GM21619 (cell line): ENCODE measurements around the gene NHSL2.

ENCODE experiments used
- ATAC-seq: cut with Tn5 transposase; IDR thresholded peaks from one replicate; pipeline ENCODE4 v1.9.1; 2021; ENCODE audit not compliant: unreplicated experiment

The NHSL2 gene

GRCh38 chrX:72102126-72102525 is 191.5 kb downstream of the NHSL2 start:
- no peak for ATAC-seq

- no peak for ATAC-seq
These were observed 192.1 kb downstream of the NHSL2 start for GRCh38 chrX:72102760-72103159.

GRCh38 chrX:72105436-72105835 is 194.8 kb downstream of the NHSL2 start:
- peak; percentile 60 for ATAC-seq

- ATAC-seq = no peak
These were observed 196.7 kb downstream of the NHSL2 start for GRCh38 chrX:72107320-72107719.

- ATAC-seq = no peak
These were observed 197.4 kb downstream of the NHSL2 start for GRCh38 chrX:72107841-72108595.

GRCh38 chrX:72108666-72109065 is 198.0 kb downstream of the NHSL2 start:
- ATAC-seq = no peak

GRCh38 chrX:72110051-72110875 is 199.6 kb downstream of the NHSL2 start:
- ATAC-seq = no peak

GRCh38 chrX:72110876-72111708 is 200.4 kb downstream of the NHSL2 start:
- ATAC-seq = no peak

GRCh38 chrX:72113461-72113860 is 202.8 kb downstream of the NHSL2 start:
- no peak for ATAC-seq

GRCh38 chrX:72114306-72114705 is 203.7 kb downstream of the NHSL2 start:
- ATAC-seq = no peak

GRCh38 chrX:72114807-72115206 is 204.2 kb downstream of the NHSL2 start:
- no peak for ATAC-seq

- no peak for ATAC-seq
These were observed 204.7 kb downstream of the NHSL2 start for GRCh38 chrX:72115380-72115779.

GRCh38 chrX:72117636-72118210 is 207.1 kb downstream of the NHSL2 start:
- no peak for ATAC-seq

- no peak for ATAC-seq
These were observed 210.2 kb downstream of the NHSL2 start for GRCh38 chrX:72120837-72121236.

GRCh38 chrX:72121383-72121782 is 210.7 kb downstream of the NHSL2 start:
- peak; percentile 71 for ATAC-seq

- no peak for ATAC-seq
These were observed 212.1 kb downstream of the NHSL2 start for GRCh38 chrX:72122621-72123337.

- ATAC-seq = no peak
These were observed 213.0 kb downstream of the NHSL2 start for GRCh38 chrX:72123471-72124185.

GRCh38 chrX:72124540-72125201 is 214.0 kb downstream of the NHSL2 start:
- no peak for ATAC-seq

- ATAC-seq = no peak
These were observed 214.8 kb downstream of the NHSL2 start for GRCh38 chrX:72125331-72126047.
